Suppressor macrophage treated with lipopolysaccharide for 4 hours (primary cell): ENCODE results near the gene CERS6.

Experiments used
- DNase-seq: peaks from one replicate; pipeline ENCODE4 v3.0.0-alpha.2; 2020

CERS6 gene

DNA sequence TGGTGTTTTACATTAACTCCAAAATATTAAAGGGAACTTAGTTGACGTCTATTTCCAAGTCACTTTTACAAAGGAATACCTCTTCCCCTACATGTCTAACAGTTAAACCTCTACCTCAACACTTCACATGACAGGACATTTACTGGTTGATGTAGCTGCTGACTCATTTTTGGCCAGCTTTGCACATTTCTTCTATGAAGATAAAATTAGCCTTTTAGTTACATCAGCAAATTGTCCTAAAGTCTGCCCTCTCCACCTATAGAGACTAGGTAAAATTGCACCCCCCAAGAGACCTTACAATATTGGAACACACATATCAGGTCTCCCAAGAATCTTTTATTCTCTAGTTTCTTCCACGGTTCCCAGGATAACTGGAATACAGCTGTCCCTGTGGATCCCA is 10.1 kb upstream of the CERS6 start:
- no peak for DNase-seq

DNA sequence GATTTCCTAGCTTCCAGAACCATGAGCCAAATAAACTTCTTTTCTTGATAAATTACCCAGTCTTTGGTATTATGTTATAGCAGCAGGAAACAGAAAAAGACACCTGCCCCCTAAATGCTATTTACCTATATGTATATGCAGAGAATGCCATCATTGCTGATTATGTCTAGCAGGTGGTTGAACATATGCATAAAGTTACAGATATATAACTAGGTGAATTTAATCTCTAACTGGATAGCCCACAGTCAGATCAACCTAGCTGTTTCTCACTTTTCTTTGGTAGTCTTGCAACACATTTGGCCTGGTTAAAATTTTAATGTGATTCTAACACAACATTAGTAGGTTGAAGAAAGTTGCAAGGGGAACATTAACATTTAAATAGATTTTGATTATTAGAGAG is 7.1 kb upstream of the CERS6 start:
- DNase-seq = no peak

DNA sequence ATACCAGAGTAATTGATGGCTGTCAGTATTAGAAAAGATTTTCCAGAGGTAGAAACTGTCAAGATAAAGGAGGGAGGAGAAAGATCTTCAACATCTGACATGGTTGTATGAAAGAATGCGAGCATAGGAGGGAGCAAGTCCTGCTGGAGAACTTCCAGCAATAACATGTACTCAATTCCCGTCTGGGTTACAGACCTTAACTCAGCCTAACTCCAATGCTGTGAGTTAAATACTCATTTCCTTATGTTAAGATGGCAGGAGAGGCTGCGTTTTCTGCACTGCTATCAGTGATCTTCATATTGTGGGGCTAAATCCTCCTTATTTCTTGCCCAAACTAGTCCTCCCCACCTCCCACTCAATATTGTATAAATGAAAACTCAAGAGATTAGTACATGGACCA is 6.7 kb upstream of the CERS6 start:
- no peak for DNase-seq

DNA sequence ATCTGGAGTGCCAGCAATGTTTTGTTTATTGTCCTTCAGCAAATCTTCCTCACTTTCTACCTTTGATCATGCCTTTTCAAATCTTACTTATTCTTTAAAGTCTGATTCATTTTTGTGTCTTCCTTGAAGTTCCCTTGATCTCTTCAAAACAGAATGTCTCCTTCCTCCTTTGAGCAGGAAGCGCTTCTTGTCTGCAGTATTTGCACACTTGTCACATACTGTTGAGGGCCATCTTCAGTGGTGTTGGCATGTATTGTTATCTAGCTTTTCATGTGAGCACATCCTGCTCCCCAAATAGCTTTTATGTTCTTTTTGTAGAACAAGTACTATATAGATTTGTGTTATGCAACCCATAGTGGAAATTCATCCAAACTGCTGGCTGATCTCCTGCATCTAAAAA is 5.9 kb upstream of the CERS6 start:
- no peak for DNase-seq

DNA sequence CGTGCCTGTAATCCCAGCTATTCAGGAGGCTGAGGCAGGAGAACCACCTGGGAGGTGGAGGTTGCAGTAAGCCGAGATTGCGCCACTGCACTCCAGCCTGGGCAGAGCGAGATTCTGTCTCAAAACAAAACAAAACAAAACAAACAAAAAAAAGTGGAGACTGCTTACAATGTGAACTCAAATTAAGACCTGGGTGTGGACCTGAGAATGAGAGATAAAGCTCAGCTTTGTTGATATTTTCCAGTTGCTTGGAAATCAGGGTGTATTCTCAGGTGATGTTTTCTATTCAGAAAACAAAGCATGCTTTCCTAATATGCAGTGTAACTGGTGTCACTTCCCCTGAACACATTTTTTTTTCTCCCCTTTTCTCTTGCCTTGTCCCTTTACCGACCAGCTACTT is 5.3 kb upstream of the CERS6 start:
- DNase-seq = no peak

DNA sequence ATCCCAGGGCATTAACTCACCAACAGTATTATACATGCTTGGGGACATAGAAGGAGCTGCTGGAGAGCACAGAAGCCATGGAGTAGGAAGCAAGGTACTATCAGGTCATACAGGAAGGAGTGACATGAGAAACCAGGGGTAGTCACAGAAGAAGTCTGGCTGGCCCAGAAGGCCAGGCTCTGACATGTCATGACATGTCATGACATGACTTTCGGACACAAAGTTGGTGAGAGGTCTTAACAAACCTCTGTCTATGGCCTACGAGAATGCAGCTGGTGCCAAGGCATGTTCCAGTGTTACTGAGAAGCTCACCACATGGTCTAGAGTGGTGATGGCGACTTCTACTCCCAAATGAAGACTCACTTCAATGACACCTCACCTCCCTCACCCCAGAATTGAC is 3.3 kb upstream of the CERS6 start:
- no peak for DNase-seq

DNA sequence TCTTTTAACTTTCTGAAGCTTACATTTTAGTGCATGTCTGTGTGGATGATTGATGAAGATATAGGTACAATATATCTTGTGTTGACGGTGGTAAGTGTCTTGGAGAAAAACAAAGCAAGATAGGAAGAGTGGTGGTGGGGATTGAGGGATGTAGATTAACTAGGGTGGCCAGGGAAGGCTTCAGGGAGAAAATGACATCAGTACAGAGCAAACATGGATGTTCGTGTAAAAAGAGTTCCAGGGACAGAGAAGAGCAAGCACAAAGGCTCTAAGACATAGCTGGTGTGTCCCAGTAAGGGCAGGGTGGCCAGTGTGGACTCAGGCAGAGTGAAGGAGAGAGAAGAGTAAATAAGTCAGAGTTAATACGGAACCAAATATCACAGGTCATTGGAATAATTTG is 2.7 kb upstream of the CERS6 start:
- DNase-seq = no peak

DNA sequence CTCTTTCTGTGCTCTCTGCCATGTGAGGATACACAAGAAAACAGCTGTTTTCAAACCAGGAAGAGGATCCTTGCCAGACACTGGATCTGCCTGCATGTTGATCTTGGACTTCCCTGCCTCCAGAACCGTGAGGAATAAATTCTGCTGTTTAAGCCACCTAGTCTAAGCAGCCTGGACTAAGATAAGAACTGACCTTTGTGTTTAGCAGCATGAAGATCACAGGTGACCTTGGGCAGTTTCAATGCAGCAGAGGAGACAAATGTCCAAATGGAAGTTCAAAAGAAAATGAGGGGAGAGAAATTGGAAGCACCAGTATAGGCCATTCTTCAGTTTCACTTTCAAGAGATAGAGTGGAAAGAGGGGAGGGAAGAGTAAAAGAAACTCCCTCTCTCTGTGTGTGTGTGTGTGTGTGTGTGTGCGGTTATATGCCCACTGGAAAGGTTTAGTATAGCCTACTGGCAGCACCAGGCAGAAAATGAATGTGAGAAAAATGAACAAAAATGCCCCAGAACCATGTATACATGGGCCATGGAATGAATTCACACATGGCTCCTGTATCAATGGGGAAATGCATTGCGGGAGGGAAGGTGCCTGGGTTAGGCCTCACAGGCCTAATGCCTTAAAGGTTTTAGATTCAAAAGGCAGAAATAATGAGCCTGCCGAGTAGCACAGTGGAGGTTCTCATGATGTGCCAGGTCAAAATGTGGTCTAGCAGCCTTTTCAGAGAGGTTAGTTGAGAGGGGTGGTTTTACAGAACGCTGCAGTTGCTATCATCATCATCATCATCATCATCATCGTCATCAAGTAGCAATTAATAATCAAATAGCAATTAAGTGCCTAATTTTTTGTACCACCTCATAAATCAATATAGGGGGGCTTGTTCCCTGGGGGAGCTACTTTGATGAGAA is 1.1 kb upstream of the CERS6 start:
- DNase-seq = peak; percentile 41

DNA sequence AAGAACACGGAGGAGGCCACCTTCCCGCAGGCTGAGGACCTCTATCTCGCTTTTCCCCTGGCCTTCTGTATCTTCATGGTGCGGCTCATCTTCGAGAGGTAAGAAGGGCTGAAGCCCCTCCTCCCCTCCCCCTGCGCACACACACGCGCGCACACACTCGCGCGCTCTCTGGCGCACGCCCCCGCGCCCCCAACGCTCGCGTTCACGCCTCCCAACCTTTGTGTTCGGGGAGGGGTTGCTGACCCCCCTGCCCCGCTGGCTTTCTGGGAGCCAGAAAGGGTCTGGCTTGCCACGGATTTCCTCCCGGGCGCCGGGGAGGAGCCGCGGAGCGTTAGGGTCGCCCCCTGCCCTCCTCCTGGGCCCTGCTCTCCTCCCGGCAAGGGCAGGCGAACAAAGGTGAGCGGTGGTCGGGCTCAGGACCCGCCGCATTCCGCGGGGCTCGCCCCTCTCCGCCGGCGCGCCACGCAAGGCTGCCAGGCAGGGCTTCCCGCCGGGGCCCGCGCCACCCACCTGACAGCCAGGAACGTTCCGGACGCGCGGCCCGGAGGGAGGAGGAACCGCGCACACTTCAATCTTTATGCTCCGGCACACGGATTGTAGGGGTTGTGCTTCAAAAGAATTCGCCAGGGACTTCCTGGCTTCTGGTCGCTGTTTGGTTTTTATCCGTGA is 583 bp downstream of the CERS6 start:
- peak; percentile 43 for DNase-seq

DNA sequence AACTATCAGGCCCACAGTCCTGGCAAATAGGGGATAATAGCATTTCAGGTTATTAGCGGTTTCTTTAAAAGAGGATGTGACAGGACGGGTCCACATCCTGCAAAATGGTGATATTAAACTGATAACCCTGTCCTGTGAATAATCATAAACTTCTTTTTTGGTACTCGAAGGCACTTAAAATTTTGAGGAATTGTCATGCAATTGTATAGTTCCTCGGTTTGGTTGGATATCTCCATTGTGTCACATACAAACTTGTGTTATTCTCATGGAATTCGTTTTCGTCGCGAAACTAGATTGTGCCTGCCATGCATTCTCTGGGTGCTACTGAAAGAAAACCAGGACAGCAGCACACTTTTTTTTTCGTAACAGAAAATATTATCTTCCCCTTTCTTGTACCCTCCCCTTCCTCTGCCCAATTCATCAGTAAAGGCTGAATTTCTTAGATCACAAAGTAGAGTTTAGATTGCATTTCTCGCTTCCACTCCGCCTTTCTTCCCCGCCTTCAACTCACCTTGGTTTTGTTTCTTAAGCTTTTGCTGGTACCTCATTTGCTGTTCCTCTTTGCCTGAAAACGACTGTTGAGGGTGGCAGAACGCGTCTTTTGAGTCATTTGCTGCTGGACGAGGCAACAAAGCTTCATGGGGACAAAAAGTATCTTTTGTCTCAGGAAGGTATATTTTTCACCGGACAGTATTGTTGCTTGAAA is 1.3 kb downstream of the CERS6 start:
- DNase-seq = peak; percentile 27

DNA sequence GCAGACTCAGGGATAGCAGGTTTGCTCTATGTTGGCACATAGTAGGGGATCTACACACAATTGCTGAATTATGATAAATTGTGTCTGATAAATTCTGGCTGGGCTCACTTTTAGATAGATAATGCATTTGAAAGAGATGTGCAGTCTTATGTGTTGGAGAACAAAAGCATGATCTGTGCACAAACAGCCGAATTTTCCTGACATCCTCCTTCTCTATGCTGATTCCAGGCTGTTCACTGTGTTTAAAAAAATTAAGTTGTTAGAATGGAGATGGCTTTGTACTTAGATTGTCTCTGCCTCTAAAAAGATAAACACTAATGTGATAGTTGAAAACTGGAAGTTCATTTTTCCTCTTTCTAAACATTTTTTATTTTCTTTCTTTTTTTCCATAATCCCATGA is 2.1 kb downstream of the CERS6 start:
- DNase-seq = no peak

DNA sequence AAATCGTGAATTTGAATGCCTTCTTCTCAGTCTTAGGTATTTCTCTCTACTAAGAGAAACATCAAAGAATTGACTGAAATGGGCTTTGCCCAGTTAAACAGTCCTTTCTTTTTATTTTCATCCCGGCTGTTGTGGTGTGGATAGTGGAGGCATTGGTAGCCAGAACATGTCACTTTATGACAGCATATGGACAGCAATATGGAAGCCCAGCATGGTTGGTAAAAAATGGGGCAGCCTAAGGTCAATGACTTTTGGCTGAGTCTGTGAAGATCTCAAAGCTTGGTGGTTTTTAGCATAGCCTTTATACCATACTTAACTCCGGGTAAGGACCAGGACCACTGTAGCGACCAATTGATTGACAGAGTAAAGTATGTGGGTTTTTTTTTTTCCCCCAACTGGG is 3.2 kb downstream of the CERS6 start:
- DNase-seq = no peak

DNA sequence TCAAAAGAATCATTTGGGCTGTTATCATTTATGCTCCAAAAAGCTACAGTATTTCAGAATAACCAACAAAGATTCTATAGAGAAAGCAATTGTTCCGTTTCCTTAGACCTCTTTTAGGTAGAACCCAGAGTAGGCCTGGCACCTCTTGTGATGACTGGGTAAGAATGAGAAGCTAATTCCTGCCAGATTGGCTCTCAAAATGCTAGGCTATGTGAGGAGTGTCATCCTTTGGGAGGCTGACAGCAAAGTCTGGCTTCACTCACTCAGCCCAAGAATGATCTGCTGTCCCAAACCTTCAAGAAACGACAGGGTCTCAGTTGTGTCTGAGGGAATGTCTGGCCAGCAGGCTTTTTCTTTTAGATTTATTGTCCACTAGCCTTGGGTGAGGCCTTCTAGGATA is 4.5 kb downstream of the CERS6 start:
- DNase-seq = no peak

DNA sequence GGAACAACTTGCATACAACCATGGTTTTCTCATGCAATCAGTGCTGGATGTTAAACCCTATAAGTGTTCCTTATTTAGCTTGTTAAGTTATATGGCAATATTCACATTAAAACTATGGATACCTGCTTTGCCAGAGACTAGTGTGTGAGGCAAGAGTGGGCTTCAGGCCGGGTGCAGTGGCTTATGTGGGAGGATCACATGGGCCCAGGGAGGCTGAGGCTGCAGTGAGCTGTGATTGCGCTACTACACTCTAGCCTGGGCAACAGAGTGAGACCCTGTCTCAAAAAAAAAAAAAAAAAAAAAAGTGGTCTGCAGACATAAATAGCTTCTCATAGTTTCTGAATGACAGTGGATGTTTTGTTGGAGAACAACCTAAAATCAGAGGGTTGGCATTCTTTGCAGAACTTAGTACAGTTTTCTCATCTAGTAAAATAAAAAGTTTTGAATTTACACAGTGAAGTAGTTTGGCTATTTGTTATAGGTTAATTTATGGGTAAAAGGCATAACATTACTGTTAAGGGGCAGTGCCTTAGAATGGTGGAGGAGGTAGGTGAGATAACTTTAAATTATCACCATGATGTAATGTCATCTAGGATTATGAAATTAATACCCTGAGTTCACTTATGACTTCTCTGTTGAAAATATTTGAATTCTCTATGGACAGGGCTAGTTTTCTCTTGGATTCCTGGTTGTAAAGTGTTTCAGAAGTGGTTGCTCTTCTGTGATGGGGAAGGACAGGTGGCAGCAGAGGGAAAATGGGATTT is 5.3 kb downstream of the CERS6 start:
- DNase-seq = no peak

DNA sequence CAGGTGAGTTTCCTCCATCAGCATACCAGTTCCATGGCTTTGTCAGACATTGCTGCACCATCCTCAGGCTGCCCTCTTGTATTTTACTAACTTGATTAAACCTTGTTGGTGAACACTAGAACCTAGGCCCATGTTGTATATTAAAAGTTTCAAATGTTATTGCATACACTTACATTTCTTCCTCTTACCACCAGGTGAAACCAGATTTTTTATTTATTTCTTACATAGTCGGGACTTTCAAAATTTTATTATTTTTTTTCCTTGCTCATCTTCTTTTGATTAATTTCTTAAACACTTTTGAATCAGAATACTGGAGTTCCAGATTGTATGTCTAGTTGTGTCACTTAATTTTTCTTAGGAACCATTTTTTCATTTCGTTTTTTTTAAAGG is 5.9 kb downstream of the CERS6 start:
- DNase-seq = no peak

DNA sequence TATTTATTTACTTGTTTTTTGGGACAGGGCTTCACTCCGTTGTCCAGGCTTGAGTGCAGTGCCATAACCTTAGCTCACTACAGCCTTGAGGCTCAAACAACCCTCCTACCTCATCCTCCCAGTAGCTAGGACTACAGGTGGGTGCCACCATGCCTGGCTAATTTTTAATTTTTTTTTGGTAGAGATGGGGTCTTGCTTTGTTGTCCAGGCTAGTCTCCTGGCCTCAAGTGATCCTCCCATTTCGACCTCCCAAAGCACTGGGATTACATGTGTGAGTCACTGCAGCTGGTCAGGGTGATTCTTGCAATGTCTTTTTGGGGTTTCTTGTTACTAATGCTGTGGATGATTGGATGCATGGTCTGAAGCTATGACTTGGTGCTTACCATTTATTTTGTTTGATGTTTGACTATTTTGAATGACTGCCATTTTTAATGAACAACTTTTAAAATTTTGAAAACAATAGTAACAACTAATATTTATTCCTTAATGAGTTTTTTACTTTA is 6.5 kb downstream of the CERS6 start:
- DNase-seq = peak; percentile 23

DNA sequence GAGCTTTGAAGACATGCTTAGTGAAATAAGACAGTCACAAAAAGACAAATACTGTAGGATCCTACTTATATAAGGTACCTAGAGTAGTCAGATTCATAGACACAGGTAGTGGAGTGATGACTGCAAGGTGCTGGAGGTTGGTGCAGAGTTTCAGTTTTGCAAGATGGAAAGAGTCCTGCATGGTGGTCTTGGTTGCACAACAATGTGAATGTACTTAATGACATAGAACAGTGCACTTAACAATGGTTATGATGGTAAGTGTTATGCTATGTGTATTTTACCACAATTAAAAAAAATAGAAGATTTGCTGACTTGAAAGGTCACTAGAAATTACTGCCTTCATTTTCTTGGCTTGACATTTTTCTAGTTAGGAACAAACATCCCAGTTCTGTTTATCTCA is 9.5 kb downstream of the CERS6 start:
- DNase-seq = no peak

DNA sequence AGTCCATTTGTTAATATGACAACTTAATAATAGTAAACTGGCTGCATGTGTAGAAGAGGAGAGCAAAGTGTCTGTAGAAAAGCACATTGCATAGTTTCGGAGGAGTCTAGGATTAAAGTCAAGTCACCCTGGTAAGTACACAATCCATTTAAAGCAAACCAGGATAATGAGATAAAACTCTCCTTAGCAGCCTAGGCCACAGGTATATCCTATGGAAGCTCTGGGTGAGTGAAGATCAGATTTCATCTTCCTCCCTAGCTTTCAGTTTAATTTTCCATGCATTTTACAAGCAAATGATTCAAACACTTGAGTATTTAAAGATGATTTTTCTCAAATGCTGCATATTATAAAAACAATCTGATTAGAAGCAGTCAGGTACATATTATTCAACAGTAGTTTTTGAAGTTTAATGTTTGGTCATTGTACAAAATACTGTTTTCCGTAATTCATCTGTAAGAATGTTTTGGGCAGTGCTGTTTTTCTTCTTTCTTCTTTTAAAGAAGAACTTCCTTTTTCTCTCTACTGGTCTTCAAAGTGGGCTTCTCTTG is 10.2 kb downstream of the CERS6 start:
- DNase-seq = no peak

DNA sequence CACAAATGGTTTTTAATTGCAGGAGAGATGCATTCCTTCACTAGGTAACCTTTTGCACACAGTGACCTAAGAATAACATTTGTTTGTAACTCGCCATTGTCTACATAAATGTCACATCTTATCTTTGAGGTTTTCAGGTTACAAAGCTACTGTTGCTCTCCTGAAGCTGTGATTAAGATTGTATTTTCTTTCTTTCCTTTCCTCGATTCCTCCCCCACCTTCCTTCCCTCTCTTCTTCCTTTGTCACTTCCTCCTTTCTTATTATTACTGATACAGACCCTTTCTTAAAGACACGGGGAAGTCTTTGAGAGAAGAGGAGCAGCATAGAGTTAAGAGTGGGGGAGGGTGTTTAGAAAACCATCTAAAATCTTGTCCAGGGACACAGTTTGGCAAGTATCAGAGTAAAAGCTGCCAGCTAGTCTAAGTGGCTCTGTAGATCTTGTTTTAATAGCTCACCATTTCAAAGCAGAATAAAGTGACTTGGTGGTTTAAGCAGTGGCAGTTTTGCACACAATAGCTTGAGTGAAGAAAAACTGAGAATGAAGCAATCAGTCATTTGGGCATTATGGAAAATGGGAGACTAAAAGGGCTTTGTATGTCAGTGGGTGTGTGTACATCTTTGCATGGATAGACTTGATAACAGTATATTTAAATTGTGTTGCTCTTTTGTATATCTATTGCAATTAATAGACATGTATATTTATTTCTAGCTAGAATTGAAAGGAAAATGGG is 10.9 kb downstream of the CERS6 start:
- no peak for DNase-seq

DNA sequence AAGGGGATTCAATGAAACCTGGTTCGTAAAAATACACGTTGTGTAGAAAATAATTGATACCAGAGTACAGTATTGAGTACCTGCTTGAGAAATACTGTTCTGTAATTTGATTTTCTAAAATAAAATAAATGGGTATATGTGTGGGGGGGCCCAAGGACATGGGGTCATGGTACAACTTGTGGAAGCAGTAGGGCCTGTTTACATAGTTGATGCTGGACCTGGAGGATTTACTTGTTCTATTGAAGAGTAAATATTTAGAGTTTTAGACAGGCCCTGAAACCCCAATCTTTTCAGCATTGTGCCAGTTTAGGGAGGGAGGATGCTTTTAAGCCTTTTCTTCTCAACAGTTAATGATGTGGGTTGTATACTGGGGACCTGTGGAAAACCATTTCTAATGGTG is 11.7 kb downstream of the CERS6 start:
- DNase-seq = no peak

DNA sequence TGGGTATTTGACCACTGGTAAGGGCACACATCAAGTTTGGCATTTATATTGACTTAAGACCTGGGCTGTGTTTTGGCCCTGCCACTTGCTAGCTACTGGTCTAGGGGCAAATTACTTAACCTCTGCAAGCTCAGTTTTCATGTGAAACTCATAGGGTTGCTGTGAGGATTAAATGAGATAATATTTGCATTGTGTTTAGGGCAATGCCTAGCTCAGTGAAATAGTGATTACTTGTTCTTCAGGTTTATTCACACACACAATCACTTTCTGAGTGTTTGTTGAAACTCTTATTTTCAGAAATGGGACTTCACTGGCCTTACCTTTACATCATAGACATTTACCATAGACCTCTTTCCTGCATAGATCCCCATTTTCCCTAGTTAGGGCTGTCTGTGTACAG is 12.3 kb downstream of the CERS6 start:
- no peak for DNase-seq
